Vagina (tissue), 2 donors: Measurements from ENCODE around the gene PCDHA4.

Experiments used
- POLR2AphosphoS5 ChIP-seq, 2 donors: sonication (generic); formaldehyde crosslinking; IDR thresholded peaks; one replicate each; pipeline ENCODE4 v1.9.0; 2017; ENCODE audit warnings: antibody characterized with exemption in 2 of 2, mild to moderate bottlenecking in 2 of 2, low read depth in 1 of 2; ENCODE audit not compliant: insufficient read depth in 1 of 2
- TF ChIP-seq, protein P1 (sequence below), 3 experiments: fragments of 450-650 bp in 2 of 3; fragments of 200-600 bp in 1 of 3; sonication (generic) in 1 of 3; IDR thresholded peaks; one replicate each; pipeline ENCODE4 v1.5.1; 2017 to 2019; ENCODE audit warnings: antibody characterized with exemption in 3 of 3, mild to moderate bottlenecking in 2 of 3, moderate library complexity in 2 of 3

DNA sequence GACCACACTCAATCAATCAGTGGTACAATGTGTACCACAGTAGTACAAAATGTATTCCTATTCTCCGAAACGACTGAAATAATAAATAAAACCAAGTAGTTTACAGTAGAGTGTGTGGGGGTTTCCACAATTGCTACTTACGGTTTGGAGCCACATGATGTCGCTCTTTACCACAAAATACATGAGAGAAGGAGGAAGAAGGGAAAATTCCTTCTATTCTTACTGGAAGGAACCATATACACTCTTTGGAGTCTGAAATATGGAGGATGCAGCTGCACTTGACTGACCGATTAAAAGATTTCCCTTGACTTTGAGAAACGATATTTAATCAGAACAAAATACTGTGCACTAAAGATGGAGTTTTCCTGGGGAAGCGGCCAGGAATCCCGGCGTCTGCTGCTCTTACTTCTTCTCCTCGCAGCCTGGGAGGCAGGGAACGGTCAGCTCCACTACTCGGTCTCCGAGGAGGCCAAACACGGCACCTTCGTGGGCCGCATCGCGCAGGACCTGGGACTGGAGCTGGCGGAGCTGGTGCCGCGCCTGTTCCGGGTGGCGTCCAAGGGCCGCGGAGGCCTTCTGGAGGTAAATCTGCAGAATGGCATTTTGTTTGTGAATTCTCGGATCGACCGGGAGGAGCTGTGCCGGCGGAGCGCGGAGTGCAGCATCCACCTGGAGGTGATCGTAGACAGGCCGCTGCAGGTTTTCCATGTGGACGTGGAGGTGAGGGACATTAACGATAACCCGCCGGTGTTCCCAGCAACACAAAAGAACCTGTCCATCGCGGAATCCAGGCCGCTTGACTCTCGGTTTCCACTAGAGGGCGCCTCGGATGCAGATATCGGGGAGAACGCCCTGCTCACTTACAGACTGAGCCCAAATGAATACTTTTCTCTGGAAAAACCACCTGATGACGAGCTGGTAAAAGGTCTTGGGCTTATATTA, at the start of gene PCDHA4:
- TF ChIP-seq, protein P1, sequence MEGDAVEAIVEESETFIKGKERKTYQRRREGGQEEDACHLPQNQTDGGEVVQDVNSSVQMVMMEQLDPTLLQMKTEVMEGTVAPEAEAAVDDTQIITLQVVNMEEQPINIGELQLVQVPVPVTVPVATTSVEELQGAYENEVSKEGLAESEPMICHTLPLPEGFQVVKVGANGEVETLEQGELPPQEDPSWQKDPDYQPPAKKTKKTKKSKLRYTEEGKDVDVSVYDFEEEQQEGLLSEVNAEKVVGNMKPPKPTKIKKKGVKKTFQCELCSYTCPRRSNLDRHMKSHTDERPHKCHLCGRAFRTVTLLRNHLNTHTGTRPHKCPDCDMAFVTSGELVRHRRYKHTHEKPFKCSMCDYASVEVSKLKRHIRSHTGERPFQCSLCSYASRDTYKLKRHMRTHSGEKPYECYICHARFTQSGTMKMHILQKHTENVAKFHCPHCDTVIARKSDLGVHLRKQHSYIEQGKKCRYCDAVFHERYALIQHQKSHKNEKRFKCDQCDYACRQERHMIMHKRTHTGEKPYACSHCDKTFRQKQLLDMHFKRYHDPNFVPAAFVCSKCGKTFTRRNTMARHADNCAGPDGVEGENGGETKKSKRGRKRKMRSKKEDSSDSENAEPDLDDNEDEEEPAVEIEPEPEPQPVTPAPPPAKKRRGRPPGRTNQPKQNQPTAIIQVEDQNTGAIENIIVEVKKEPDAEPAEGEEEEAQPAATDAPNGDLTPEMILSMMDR (IDR thresholded peaks at IDR 0.05), result no peak
- TF ChIP-seq POLR2AphosphoS5 (IDR thresholded peaks at IDR 0.05; ENCODE audit: insufficient read depth in 1 of 2, low read depth in 1 of 2), result no peak
